Measurements from ENCODE around the gene COL4A2. TPM values are rescaled to one million over a fixed set of nuclear protein-coding genes. Genes with fewer than 3 reads are reported as not detected.

COL4A2 gene
- total RNA-seq, 1 donor from 2014 or later = 7.6 TPM

- Histone ChIP-seq H3K27me3 (ENCODE audit: control insufficient read depth, insufficient read depth, low read length) (no peaks in the 10 kb centered on the region), H3K36me3 (ENCODE audit: control insufficient read depth, insufficient read depth, low read length) (no peaks in the 10 kb centered on the region), H3K4me3 (ENCODE audit: low read depth, low read length) (no peak overlapping the region)
- TF ChIP-seq, protein P1, sequence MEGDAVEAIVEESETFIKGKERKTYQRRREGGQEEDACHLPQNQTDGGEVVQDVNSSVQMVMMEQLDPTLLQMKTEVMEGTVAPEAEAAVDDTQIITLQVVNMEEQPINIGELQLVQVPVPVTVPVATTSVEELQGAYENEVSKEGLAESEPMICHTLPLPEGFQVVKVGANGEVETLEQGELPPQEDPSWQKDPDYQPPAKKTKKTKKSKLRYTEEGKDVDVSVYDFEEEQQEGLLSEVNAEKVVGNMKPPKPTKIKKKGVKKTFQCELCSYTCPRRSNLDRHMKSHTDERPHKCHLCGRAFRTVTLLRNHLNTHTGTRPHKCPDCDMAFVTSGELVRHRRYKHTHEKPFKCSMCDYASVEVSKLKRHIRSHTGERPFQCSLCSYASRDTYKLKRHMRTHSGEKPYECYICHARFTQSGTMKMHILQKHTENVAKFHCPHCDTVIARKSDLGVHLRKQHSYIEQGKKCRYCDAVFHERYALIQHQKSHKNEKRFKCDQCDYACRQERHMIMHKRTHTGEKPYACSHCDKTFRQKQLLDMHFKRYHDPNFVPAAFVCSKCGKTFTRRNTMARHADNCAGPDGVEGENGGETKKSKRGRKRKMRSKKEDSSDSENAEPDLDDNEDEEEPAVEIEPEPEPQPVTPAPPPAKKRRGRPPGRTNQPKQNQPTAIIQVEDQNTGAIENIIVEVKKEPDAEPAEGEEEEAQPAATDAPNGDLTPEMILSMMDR (IDR thresholded peaks at IDR 0.05; ENCODE audit: insufficient read depth, low read length, severe bottlenecking) = no peak
- FAIRE-seq (no peak), DNase-seq (ENCODE audit: low read depth) (no peak)
Measured at GRCh38 chr13:110491869-110492678, 185.0 kb downstream of the COL4A2 start.

DNA sequence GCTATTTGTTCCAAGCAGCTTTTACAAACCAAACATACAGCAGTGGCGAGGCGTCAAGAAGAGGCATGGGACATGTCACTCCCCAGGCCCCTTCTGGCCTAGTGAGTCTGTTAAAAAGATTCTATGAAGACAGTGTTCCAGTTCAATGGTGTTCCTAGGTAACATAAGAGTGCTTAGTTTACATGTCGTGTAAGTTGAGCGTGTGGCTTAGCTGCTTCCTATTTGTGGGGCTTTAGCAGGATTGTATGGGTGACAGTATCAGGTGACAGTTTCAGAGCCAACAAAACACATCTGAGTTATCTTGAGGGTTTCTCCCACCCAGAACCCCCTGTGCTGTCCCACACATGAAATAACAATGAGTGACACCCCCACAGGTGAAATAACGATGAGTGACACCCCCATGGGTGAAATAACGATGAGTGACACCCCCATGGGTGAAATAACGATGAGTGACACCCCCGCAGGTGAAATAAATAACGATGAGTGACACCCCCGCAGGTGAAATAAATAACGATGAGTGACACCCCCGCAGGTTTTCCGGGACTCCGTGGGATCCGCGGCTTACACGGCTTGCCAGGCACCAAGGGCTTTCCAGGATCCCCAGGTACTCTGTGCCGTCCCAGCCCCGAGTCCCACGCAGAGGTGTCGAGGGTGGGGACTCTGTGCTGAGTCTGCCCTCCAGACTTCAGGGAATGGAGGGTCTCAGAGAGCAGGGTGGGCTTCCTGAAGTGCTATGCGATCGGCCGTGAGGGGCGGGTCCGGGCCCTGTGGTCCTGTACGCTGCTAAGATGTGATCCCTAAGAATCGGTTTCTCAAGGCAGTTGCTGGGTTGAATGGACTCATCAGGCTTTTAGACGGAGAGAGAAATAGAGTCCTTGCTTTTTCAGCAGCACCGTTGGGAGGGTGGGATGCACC lies 185.9 kb downstream of the COL4A2 start:
- TF ChIP-seq, protein P1 (IDR thresholded peaks at IDR 0.05; ENCODE audit: insufficient read depth, low read length, severe bottlenecking) = no peak
- FAIRE-seq (no peak), DNase-seq (ENCODE audit: low read depth) (no peak)
- Histone ChIP-seq H3K36me3 (ENCODE audit: control insufficient read depth, insufficient read depth, low read length) (no peaks in the 10 kb centered on the region), H3K27me3 (ENCODE audit: control insufficient read depth, insufficient read depth, low read length) (no peaks in the 10 kb centered on the region), H3K4me3 (ENCODE audit: low read depth, low read length) (no peak overlapping the region)

DNA sequence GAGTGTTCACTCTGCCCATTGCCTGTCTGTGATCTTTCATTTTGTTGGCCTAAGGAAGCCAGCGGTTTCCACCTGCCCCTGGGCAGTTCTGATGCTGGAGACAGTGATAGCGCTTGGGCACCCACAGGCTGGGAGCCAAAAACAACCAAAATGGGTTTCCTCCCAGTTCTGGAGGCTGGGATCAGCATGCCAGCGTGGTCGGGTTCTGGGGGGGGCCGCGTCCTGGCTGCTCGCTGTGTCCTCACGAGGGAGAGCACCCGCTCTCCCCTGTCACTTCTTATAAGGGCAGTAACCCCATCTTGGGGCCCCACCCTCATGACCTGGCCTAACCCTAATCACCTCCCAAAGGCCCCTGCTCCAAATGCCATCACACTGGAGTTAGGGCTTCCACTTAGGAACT lies 186.5 kb downstream of the COL4A2 start:
- TF ChIP-seq, protein P1 (IDR thresholded peaks at IDR 0.05; ENCODE audit: insufficient read depth, low read length, severe bottlenecking) = no peak

DNA sequence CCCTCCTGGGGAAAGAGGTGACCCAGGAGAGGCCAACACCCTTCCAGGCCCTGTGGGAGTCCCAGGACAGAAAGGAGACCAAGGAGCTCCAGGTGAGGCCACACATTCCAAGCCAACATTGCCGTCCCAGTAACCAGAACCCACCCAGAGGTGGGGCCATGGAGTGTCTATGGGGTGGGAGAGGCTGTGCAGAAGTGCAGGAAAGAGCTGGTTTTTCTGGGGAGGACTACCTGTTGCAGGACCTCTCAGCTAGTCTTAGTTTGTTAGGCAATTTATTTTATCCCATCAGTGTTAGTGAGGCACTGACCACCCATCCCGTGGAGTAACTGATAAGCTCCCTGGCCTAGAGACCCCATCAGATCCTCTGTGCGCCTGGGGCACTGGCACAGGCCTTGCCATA lies 188.3 kb downstream of the COL4A2 start:
- TF ChIP-seq, protein P1 (IDR thresholded peaks at IDR 0.05; ENCODE audit: insufficient read depth, low read length, severe bottlenecking) = no peak
- DNase-seq (ENCODE audit: low read depth) (no peak), FAIRE-seq (no peak)
- no peak overlapping the region for H3K4me3 ChIP-seq (ENCODE audit: low read depth, low read length)
- peaks cover 2% of the 10 kb centered on the region for H3K36me3 ChIP-seq (ENCODE audit: control insufficient read depth, insufficient read depth, low read length)
- no peaks in the 10 kb centered on the region for H3K27me3 ChIP-seq (ENCODE audit: control insufficient read depth, insufficient read depth, low read length)

More for the DNA sequence above, 186.5 kb downstream of the COL4A2 start:
- H3K27me3 ChIP-seq (ENCODE audit: control insufficient read depth, insufficient read depth, low read length) = no peaks in the 10 kb centered on the region
- no peak overlapping the region for H3K4me3 ChIP-seq (ENCODE audit: low read depth, low read length)
- DNase-seq (ENCODE audit: low read depth) (no peak), FAIRE-seq (no peak)
- H3K36me3 ChIP-seq (ENCODE audit: control insufficient read depth, insufficient read depth, low read length) = peaks cover 2% of the 10 kb centered on the region

GRCh38 chr13:110495881-110496280 lies 188.8 kb downstream of the COL4A2 start:
- Histone ChIP-seq H3K27me3 (ENCODE audit: control insufficient read depth, insufficient read depth, low read length) (no peaks in the 10 kb centered on the region), H3K36me3 (ENCODE audit: control insufficient read depth, insufficient read depth, low read length) (peaks cover 2% of the 10 kb centered on the region), H3K4me3 (ENCODE audit: low read depth, low read length) (no peak overlapping the region)
- DNase-seq (ENCODE audit: low read depth) (no peak), FAIRE-seq (no peak)
- TF ChIP-seq, protein P1 (IDR thresholded peaks at IDR 0.05; ENCODE audit: insufficient read depth, low read length, severe bottlenecking) = no peak
